ENCODE results near the gene MAGEC1. TPM values are rescaled to one million over a fixed set of nuclear protein-coding genes. Genes with fewer than 3 reads are reported as not detected.

The MAGEC1 gene
- total RNA-seq: not detected

GRCh38 chrX:141903400-141904155 lies at the start of gene MAGEC1:
Gene MAGEC1 (plus strand): TSS chrX:141903894. CDS start chrX:141905073, 1,179 bp downstream.

Other genes starting within 250 kb of the MAGEC1 start
- gene SPANXD, start 205.2 kb upstream of the MAGEC1 start, total RNA-seq: not detected
- gene MAGEC3, start 65.6 kb upstream of the MAGEC1 start, total RNA-seq: not detected

Data from metanephros (tissue), 1 donor.